H1 (cell line): Measurements from ENCODE around the gene DPYSL4. TPM values are rescaled to one million over a fixed set of nuclear protein-coding genes. Genes with fewer than 3 reads are reported as not detected.

ENCODE experiments used
- CTCF ChIA-PET: fragments of 300-600 bp; sonication (Branson Sonifier 250); formaldehyde crosslinking; loops from one replicate; lab custom pipeline; 2021; ENCODE audit not compliant: partially characterized antibody; lab: Charles Lee
- POLR2A ChIA-PET: fragments of 300-600 bp; sonication (Branson Sonifier 250); formaldehyde crosslinking; loops from one replicate; lab custom pipeline; 2021; ENCODE audit warnings: inconsistent platforms; ENCODE audit not compliant: partially characterized antibody; lab: Charles Lee
- DNase-seq, 2 experiments: peaks; one replicate each; pipeline versions ENCODE4 v3.0.0 to v3.0.0-alpha.2; 2010 to 2022; ENCODE audit warnings: low spot score in 2 of 2, low read depth in 1 of 2, mixed read lengths in 1 of 2
- FAIRE-seq: peaks from 2 replicates; lab custom pipeline; 2011; peaks lifted over from hg19 to GRCh38; lab: Jason Lieb, UNC
- H2AFZ ChIP-seq: 2 replicates; pipeline ENCODE4 v1.8.1; 2012; ENCODE audit warnings: low read length, inconsistent platforms
- H2AK5ac ChIP-seq: 2 replicates; pipeline ENCODE4 v1.6.1; 2013; ENCODE audit warnings: low read depth, low read length
- H2BK120ac ChIP-seq: replicated peaks from 2 replicates; pipeline ENCODE3; 2013; ENCODE audit warnings: low read depth, low read length, inconsistent platforms
- H2BK12ac ChIP-seq: 2 replicates; pipeline ENCODE4 v1.6.1; 2013; ENCODE audit warnings: low read depth, low read length
- H2BK15ac ChIP-seq: 2 replicates; pipeline ENCODE4 v1.6.1; 2013; ENCODE audit warnings: low read length
- H2BK20ac ChIP-seq: 2 replicates; pipeline ENCODE4 v1.6.1; 2013; ENCODE audit warnings: low read length
- H2BK5ac ChIP-seq: 2 replicates; pipeline ENCODE4 v1.6.1; 2013; ENCODE audit warnings: low read depth, low read length
- H3K14ac ChIP-seq: 2 replicates; pipeline ENCODE4 v1.6.1; 2013; ENCODE audit warnings: inconsistent platforms; ENCODE audit not compliant: insufficient read length
- H3K18ac ChIP-seq: 2 replicates; pipeline ENCODE4 v1.6.1; 2013; ENCODE audit warnings: low read length; ENCODE audit errors: extremely low read depth
- H3K23ac ChIP-seq: 2 replicates; pipeline ENCODE4 v1.6.1; 2013; ENCODE audit warnings: inconsistent platforms; ENCODE audit not compliant: insufficient read length
- H3K23me2 ChIP-seq: 2 replicates; pipeline ENCODE4 v1.6.1; 2013; ENCODE audit warnings: low read depth, low read length
- H3K27ac ChIP-seq: 2 replicates; pipeline ENCODE4 v1.6.1; 2011; ENCODE audit warnings: low read depth, low read length, inconsistent platforms
- H3K27me3 ChIP-seq, 4 experiments: replicated peaks in 1 of 4; 1 replicate in 1 of 4; 2 replicates in 3 of 4; pipeline versions ENCODE4 v1.6.1 to v1.8.1; 2011 to 2013; ENCODE audit warnings: low read length in 3 of 4, mild to moderate bottlenecking in 3 of 4, inconsistent platforms in 2 of 4, mixed read lengths in 2 of 4, moderate library complexity in 1 of 4; ENCODE audit not compliant: control insufficient read depth in 3 of 4, insufficient read depth in 3 of 4; ENCODE audit errors: extremely low read depth in 1 of 4
- H3K36me3 ChIP-seq, 4 experiments: 2 replicates each; pipeline versions ENCODE4 v1.6.1 to v1.8.1; 2011 to 2013; ENCODE audit warnings: mild to moderate bottlenecking in 4 of 4, low read length in 3 of 4, moderate library complexity in 2 of 4, control low read depth in 1 of 4, inconsistent platforms in 1 of 4; ENCODE audit not compliant: insufficient read depth in 4 of 4, control insufficient read depth in 2 of 4
- H3K4ac ChIP-seq: replicated peaks from 2 replicates; pipeline ENCODE3; 2013; ENCODE audit warnings: low read length, low read depth, mixed read lengths, inconsistent platforms; ENCODE audit not compliant: insufficient read length
- H3K4me1 ChIP-seq, 4 experiments: replicated peaks in 1 of 4; 1 replicate in 1 of 4; 2 replicates in 3 of 4; pipeline versions ENCODE4 v1.6.1 to v1.8.1; 2011 to 2013; ENCODE audit warnings: low read length in 3 of 4, inconsistent platforms in 2 of 4, mixed read lengths in 1 of 4; ENCODE audit not compliant: insufficient read depth in 4 of 4, control insufficient read depth in 3 of 4
- H3K4me2 ChIP-seq, 2 experiments: 2 replicates each; pipeline versions ENCODE4 v1.6.1 to v1.8.1; 2011 to 2013; ENCODE audit warnings: low read depth in 2 of 2, low read length in 2 of 2, control low read depth in 1 of 2, inconsistent platforms in 1 of 2, mild to moderate bottlenecking in 1 of 2; ENCODE audit not compliant: insufficient read depth in 1 of 2
- H3K4me3 ChIP-seq, 4 experiments: fragments of 200-600, 300-600 bp in 1 of 4; sonication (generic), shearing (Covaris generic), sonication (Bioruptor Twin) in 1 of 4; 2 replicates each; pipeline versions ENCODE4 v1.5.1 to v1.8.1; 2011 to 2016; ENCODE audit warnings: low read length in 4 of 4, low read depth in 3 of 4, control low read depth in 2 of 4, inconsistent platforms in 2 of 4, mild to moderate bottlenecking in 2 of 4, mixed read lengths in 1 of 4, moderate library complexity in 1 of 4; ENCODE audit not compliant: insufficient read depth in 2 of 4; ENCODE audit errors: extremely low read depth in 1 of 4
- H3K56ac ChIP-seq: replicated peaks from 2 replicates; pipeline ENCODE3; 2013; ENCODE audit warnings: low read depth, mild to moderate bottlenecking, mixed read lengths, low read length, inconsistent platforms; ENCODE audit not compliant: insufficient read length
- H3K79me1 ChIP-seq: 2 replicates; pipeline ENCODE4 v1.6.1; 2013; ENCODE audit warnings: low read depth, low read length, control low read depth
- H3K79me2 ChIP-seq, 2 experiments: 2 replicates each; pipeline versions ENCODE4 v1.6.1 to v1.8.1; 2012 to 2013; ENCODE audit warnings: low read length in 2 of 2, mild to moderate bottlenecking in 2 of 2, inconsistent platforms in 1 of 2; ENCODE audit not compliant: insufficient read depth in 2 of 2, control insufficient read depth in 1 of 2
- H3K9ac ChIP-seq, 4 experiments: replicated peaks in 1 of 4; 1 replicate in 1 of 4; 2 replicates in 3 of 4; pipeline versions ENCODE4 v1.6.1 to v1.8.1; 2011 to 2013; ENCODE audit warnings: low read depth in 3 of 4, low read length in 3 of 4, control low read depth in 2 of 4, mild to moderate bottlenecking in 2 of 4, moderate library complexity in 2 of 4, inconsistent platforms in 1 of 4; ENCODE audit errors: extremely low read depth in 1 of 4
- H3K9me3 ChIP-seq, 2 experiments: 2 replicates each; pipeline versions ENCODE4 v1.6.1 to v1.8.1; 2012 to 2013; ENCODE audit warnings: mild to moderate bottlenecking in 2 of 2, moderate library complexity in 2 of 2, control low read depth in 1 of 2, inconsistent platforms in 1 of 2, low read depth in 1 of 2, low read length in 1 of 2, mixed read lengths in 1 of 2; ENCODE audit not compliant: insufficient read depth in 2 of 2
- H4K20me1 ChIP-seq, 2 experiments: replicated peaks in 1 of 2; 2 replicates each; pipeline versions ENCODE3 to v1.8.1; 2011 to 2013; ENCODE audit warnings: inconsistent platforms in 2 of 2, low read length in 2 of 2, mild to moderate bottlenecking in 1 of 2; ENCODE audit not compliant: insufficient read depth in 2 of 2, control insufficient read depth in 1 of 2
- H4K5ac ChIP-seq: 2 replicates; pipeline ENCODE4 v1.6.1; 2013; ENCODE audit warnings: low read length, low read depth, mixed read lengths, inconsistent platforms; ENCODE audit not compliant: insufficient read length
- H4K8ac ChIP-seq: 2 replicates; pipeline ENCODE4 v1.8.0; 2013; ENCODE audit warnings: mild to moderate bottlenecking, moderate library complexity, low read length, inconsistent platforms; ENCODE audit not compliant: insufficient read depth; ENCODE audit errors: extremely low read depth
- H4K91ac ChIP-seq: replicated peaks from 2 replicates; pipeline ENCODE3; 2013; ENCODE audit warnings: low read length, mixed read lengths, inconsistent platforms; ENCODE audit not compliant: insufficient read length
- CHD2 ChIP-seq: IDR thresholded peaks from 2 replicates; pipeline ENCODE4 v1.6.1; 2012; ENCODE audit warnings: low read length, improper control_type of control experiment
- GABPA ChIP-seq: IDR thresholded peaks from 2 replicates; pipeline ENCODE4 v1.6.1; 2011; ENCODE audit warnings: mild to moderate bottlenecking, low read length, moderate library complexity, borderline replicate concordance; ENCODE audit not compliant: insufficient read depth
- KDM5A ChIP-seq: fragments of 200-600 bp; IDR thresholded peaks from 2 replicates; pipeline ENCODE4 v1.7.1; 2012; ENCODE audit warnings: mild to moderate bottlenecking, low read length, inconsistent platforms, mixed read lengths
- SIRT6 ChIP-seq: IDR thresholded peaks from one replicate; pipeline ENCODE4 v1.7.1; 2012; ENCODE audit warnings: low read length, inconsistent platforms
- USF2 ChIP-seq: IDR thresholded peaks from 2 replicates; pipeline ENCODE4 v1.6.1; 2011; ENCODE audit warnings: low read length, improper control_type of control experiment
- WGBS, 2 experiments: shearing (Covaris generic) in 1 of 2; methylation state at CpG; one replicate each; pipeline versions ENCODE4 v1.1.6 to v1.1.7; 2013 to 2015; ENCODE audit warnings: low lambda C conversion rate in 2 of 2, mixed read lengths in 2 of 2, inconsistent platforms in 1 of 2, low coverage in 1 of 2, missing lambda C conversion rate in 1 of 2; ENCODE audit not compliant: insufficient replicate concordance in 2 of 2, insufficient coverage in 1 of 2, insufficient read length in 1 of 2; ENCODE audit errors: extremely low coverage in 1 of 2, missing lambda C conversion rate in 1 of 2; 5-methylcytosine and 5-hydroxymethylcytosine counted together
- polyA plus RNA-seq, 7 experiments: library from polyadenylated mRNA; depleted of rRNA in 3 of 7; stranded (reverse) in 5 of 7; unstranded in 2 of 7; fragments of >200 nt in 5 of 7; fragments of 200-250 nt in 2 of 7; gene quantifications; 1 replicate in 5 of 7; 2 replicates in 1 of 7; 4 replicates in 1 of 7; pipeline versions ENCODE4 v1.2.1 to v1.2.3, GENCODE V29; 2011 to 2013; ENCODE audit warnings: missing spikeins in 2 of 7, mixed read lengths in 2 of 7
- total RNA-seq: library from RNA; stranded (reverse); fragmentation: NEBNext Ultra II Directional; extraction: Animal tissue kit (Norgen Biotek cat#: 25700); gene quantifications from 2 replicates; pipeline ENCODE4 v1.2.1, GENCODE V29; 2021

Gene DPYSL4
- total and polyA plus RNA-seq, 2 of the 8 experiments (the other 6 are each of a cell fraction or from before 2014, with no cell fraction given), result 12.9 to 15.2 TPM

- 95% methylated on average over 27 of the region's 28 CpGs; no CpG with 5 or more reads in 1 of the 2 experiments for WGBS, 2 experiments
- Histone ChIP-seq H4K5ac (no peak overlapping the region), H4K20me1 (peaks cover 2 to 21% of the 10 kb centered on the region in 2 experiments)
- TF ChIP-seq CHD2 (no peak), KDM5A (no peak), GABPA (no peak), SIRT6 (no peak), USF2 (no peak)
Measured at GRCh38 chr10:132192076-132192975, 5.6 kb downstream of the DPYSL4 start.

More at GRCh38 chr10:132192076-132192975, 5.6 kb downstream of the DPYSL4 start:
- H3K27ac ChIP-seq, result no peak overlapping the region
- POLR2A ChIA-PET, result interaction anchor here (1.1 kb wide), 1 partner anchor 14 kb away, joined by 3 read pairs; no protein-coding TSS in a partner anchor
- H3K79me2 ChIP-seq, result no peaks in the 10 kb centered on the region
- peaks cover 0 to 7% (median 6%) of the 10 kb centered on the region in 4 experiments; a peak in 4 of 7 replicates for H3K4me1 ChIP-seq
- no peak overlapping the region for H2AK5ac ChIP-seq
- no peak overlapping the region for H2BK20ac ChIP-seq
- CTCF ChIA-PET, result interaction anchor here (0.7 to 3.9 kb wide), 7 partner anchors 13 to 264 kb away, joined by 3 to 12 read pairs (median 3); no protein-coding TSS in a partner anchor
- H4K8ac ChIP-seq, result no peak overlapping the region
- H3K4ac ChIP-seq, result no peak overlapping the region
- H3K36me3 ChIP-seq, result no peaks in the 10 kb centered on the region; a peak in 2 of 8 replicates
- H2BK120ac ChIP-seq, result no peak overlapping the region
- no peak overlapping the region for H2BK15ac ChIP-seq
- H4K91ac ChIP-seq, result no peak overlapping the region
- H3K79me1 ChIP-seq, result peaks cover 5% of the 10 kb centered on the region; the same call in 1 of the 2 replicates
- no peak overlapping the region for H3K14ac ChIP-seq
- H3K23me2 ChIP-seq, result peaks cover 7% of the 10 kb centered on the region; the same call in 1 of the 2 replicates
- no peak overlapping the region for H3K4me2 ChIP-seq
- H3K9ac ChIP-seq, result no peak overlapping the region
- no peak overlapping the region for H2AFZ ChIP-seq
- H3K4me3 ChIP-seq, result no peak overlapping the region
- DNase-seq (no peak), FAIRE-seq (no peak)
- H3K23ac ChIP-seq, result no peak overlapping the region
- no peak overlapping the region for H2BK12ac ChIP-seq
- H3K18ac ChIP-seq, result no peak overlapping the region
- no peak overlapping the region for H2BK5ac ChIP-seq
- no peaks in the 10 kb centered on the region for H3K9me3 ChIP-seq
- no peak overlapping the region for H3K56ac ChIP-seq
- peaks cover 0 to 19% (median 14%) of the 10 kb centered on the region in 4 experiments; a peak in 6 of 7 replicates for H3K27me3 ChIP-seq
